ENCODE measurements around the gene DNAH3.

- no peak for TF ChIP-seq POLR2A (IDR thresholded peaks at IDR 0.05; ENCODE audit: control extremely low read depth in 1 of 2, low read depth in 2 of 2, low read length in 2 of 2)
- TF ChIP-seq CHD7 (IDR thresholded peaks at IDR 0.05; ENCODE audit: insufficient replicate concordance, low read length), result no peak
- no peak for TF ChIP-seq ZNF274 (IDR thresholded peaks at IDR 0.05; ENCODE audit: borderline replicate concordance, extremely low read depth, low read length)
- TF ChIP-seq ATF2 (IDR thresholded peaks at IDR 0.05; ENCODE audit: low read length), result no peak
- TF ChIP-seq ATF3 (IDR thresholded peaks at IDR 0.05; ENCODE audit: insufficient read depth, low read depth, low read length), result no peak
- no peak for TF ChIP-seq CTCF (IDR thresholded peaks at IDR 0.05; ENCODE audit: control extremely low read depth in 1 of 3, insufficient read depth in 1 of 3, low read depth in 1 of 3, low read length in 3 of 3)
- TF ChIP-seq POLR2AphosphoS5 (IDR thresholded peaks at IDR 0.05; ENCODE audit: low read depth, low read length), result no peak
- TF ChIP-seq BRCA1 (IDR thresholded peaks at IDR 0.05; ENCODE audit: low read depth, low read length), result no peak
- TF ChIP-seq EP300 (IDR thresholded peaks at IDR 0.05; ENCODE audit: borderline replicate concordance in 1 of 2, low read depth in 2 of 2, low read length in 2 of 2), result no peak
- TF ChIP-seq SIRT6 (IDR thresholded peaks at IDR 0.05; ENCODE audit: low read length), result no peak
- TF ChIP-seq CREB1 (IDR thresholded peaks at IDR 0.05), result no peak
Measured at GRCh38 chr16:20968765-20969164, 181.9 kb downstream of the DNAH3 start.

Measured in H1 (cell line).